GM19238 (cell line): Measurements from ENCODE around the gene DHRS11.
"Not testable (repeated sequence)": the region's sequence is repeated elsewhere in the genome, so short reads cannot be mapped to it uniquely, and the experiment has no call there.

ENCODE experiments used
- DNase-seq: peaks from one replicate; pipeline ENCODE4 v3.0.0; 2011; ENCODE audit warnings: low spot score; ENCODE audit not compliant: insufficient read length

The DHRS11 gene

DNA sequence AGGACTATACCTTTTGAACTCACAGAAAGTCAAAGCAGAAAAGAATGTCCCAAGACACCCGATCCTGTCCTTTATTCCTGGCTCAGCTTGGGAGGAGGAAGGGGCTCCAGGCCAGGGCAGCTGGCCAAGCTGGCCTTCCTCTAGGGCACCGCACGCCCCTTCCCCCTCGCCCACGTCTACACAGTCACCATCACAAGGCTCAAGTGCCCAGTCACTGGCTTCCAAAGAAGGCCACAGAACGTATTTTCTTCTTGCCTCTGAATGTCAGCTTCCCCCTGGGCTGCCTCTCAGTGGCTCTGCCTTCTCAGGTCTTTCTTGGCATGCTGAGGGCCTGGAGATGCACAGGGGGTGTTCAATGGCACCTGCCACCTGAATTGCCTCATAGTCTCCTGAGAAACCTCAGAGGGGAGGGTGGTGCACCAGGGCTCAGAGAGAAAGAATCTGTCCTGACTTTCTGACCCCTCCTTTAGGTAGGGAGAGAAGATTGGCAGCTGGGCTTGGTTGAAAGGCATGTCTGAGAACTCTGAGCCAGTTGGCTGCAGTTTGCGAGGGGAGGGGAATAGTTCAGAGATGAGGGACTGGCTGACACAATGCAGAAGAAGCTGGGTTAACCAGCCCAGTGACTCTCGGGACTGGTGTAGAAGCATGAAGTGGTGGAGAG is 2.1 kb downstream of the DHRS11 start:
- no peak for DNase-seq

DNA sequence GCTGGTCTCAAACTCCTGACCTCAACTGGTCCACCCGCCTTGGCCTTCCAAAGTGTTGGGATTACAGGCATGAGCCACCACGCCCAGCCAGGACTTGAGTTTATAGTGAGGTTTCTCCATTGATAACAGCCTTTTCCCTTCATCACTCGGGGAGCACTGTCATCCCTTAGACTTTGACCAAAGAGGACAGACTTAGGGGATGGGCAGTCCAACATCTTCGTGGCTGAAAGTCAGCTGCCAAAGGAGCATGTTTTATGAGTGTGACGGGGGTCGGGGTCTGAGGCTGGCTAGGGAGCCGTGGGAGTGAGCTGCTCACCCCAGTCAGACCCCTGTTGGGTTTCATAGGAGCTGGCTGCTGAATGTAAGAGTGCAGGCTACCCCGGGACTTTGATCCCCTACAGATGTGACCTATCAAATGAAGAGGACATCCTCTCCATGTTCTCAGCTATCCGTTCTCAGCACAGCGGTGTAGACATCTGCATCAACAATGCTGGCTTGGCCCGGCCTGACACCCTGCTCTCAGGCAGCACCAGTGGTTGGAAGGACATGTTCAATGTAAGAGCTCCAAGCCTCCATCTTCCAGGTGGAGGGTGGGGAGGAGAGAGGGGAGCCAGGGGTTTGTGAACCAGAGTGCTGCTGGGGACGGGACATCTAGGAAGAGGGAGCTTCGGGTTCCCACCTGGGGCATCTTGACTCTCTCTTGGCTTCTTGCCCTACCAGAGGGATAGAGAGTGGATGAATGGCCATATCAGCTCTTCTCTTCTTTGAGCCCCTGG is 3.1 kb downstream of the DHRS11 start:
- DNase-seq: no peak

DNA sequence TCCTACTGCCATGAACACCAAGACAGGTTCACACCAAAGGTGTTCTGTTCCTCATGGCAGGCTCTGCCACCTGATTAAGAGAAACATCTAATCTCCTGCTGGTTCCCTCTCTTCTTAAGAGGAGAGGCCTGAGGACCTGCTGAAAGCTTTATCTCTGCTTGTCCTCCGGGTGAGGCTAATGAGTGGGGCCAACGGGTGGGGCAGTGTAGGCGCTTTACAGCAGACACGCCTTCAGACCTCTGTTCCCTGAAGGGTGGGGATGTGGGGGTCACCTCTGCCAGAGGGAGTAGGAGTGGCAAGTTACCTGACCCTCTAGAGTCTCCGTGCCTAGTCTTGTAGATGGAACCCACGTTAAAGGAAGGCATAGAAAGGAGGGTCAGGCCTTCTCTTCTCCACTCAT is 5.5 kb downstream of the DHRS11 start:
- DNase-seq: no peak

DNA sequence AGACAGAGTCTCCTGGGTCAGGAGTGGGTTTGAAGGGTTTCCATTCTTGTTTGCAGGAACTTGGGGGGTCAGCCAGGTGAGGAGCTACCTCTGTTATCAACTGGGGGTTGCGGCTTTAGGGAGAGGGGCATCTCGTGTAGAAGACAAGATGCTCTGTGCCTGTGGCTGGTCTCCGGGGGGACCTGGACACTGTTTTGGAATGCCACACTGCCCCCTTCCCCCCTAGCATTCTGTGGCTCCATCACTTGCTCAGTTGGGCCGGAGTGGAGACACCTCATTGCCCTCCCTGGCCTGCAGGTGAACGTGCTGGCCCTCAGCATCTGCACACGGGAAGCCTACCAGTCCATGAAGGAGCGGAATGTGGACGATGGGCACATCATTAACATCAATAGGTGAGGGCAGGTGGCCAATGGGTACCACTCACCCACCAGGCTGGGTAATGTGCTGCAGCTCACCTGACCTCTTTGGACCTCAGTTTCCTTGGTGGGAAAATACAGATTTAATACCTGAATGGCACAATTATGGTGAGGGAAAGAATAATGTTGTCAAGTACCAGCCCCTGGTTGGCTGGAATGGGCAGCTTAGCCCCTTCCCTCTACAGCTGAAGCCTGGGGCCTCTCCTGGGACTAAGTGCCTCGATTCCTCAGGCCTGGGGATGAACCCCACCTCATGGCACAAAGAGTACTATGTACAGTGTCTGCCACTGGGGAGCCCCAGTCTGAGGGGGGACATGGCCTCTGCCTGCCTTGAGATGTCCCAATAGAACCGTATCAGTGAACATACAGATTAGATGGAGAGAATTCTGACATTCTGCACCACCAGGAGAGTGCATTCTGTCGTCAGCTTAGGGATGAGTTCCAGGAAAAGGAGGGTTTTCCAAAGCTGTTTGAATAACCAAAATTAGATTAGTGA is 6.4 kb downstream of the DHRS11 start:
- no peak for DNase-seq

DNA sequence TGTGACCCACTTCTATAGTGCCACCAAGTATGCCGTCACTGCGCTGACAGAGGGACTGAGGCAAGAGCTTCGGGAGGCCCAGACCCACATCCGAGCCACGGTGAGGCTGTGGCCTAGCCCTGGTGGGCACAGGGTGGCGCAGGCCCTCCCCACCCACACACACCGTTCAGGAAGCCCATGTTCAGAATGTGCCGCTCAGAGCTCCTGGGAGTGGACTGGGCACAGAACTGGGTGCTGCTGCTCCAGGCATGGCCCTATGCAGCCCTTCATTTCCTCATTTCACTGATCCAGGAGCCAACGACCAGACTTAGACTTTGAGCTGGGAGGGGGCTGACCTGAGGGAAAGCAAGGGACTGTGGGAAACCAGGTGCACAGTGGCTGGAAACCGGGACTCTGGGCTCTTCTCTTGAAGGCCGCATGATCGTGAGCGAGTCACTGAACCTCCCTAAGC is 7.3 kb downstream of the DHRS11 start:
- no peak for DNase-seq

DNA sequence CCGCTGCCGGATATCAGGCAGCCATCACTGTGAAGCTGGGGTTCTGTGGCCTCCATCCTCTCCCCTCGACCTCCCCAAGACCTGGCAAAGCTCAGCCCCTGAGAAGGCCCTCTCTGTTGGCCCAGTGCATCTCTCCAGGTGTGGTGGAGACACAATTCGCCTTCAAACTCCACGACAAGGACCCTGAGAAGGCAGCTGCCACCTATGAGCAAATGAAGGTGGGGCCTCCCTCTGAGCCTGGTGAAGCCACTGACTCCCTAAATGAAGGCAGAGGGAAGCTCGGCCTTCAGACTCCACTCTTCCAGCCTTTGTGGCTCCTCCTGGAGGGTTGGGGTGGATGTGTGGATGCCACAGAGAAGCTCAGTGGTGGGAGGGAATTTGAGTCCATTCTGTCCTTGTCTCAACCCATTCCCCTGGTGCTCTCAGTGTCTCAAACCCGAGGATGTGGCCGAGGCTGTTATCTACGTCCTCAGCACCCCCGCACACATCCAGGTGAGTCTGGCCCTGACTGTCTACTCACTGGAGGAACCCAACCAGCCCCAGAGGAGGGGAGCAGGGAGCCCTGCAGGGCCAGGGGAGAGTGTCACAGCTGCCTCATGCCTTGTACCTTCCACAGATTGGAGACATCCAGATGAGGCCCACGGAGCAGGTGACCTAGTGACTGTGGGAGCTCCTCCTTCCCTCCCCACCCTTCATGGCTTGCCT is 8.0 kb downstream of the DHRS11 start:
- no peak for DNase-seq

DNA sequence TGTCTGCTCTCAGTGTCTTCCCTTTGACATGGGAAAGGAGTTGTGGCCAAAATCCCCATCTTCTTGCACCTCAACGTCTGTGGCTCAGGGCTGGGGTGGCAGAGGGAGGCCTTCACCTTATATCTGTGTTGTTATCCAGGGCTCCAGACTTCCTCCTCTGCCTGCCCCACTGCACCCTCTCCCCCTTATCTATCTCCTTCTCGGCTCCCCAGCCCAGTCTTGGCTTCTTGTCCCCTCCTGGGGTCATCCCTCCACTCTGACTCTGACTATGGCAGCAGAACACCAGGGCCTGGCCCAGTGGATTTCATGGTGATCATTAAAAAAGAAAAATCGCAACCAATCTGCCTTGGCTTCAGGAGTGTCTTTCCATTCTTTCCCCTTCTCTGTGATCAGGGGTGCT is 8.8 kb downstream of the DHRS11 start:
- DNase-seq: no peak

DNA sequence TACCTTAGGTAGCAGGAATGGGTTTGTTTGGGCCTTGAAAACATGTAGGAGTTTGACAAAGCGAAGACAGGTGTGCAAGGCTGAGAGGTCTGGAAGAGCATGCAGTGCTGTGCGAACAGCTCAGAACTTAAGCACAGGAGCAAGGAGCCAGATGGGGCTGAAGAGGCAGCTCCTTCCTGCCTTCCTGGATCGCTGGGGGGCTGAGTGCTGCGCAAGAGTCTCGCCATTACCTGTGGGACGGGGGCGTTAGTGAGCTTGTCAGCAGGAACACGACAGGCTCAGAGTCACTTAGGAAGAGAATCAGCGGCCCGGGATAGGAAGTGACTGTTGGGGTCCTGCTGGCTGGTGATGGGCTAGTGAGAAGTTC is 9.2 kb downstream of the DHRS11 start:
- no peak for DNase-seq

DNA sequence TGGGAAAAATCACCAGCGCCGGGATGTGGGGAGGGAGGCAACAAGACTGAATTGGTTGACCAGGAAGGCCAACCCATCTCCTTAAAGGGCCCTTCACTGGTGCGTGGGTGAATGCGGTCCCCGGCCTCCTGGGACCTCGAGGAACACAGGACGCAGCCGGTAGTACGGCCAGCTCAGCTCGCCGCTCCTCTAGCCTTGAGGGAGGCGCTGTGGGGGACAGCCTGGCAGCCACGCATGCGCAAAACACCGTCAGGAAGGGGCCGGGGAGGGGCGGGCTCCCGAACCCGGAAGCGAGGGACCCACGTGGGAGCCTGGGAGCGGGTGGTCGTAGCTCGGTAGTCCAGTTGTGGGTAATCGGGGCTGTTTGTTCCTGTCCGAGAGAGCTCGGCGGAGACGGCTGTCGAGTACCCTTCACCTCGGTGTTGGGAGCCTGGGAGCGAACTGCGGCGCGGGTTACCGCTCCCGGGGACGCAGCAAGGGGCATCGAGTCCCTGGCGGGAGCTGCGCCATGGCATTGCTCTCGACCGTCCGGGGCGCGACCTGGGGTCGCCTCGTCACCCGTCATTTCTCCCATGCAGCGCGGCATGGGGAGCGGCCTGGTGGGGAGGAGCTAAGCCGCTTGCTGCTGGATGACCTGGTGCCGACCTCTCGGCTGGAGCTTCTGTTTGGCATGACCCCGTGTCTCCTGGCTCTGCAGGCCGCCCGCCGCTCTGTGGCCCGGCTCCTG is 9.8 kb downstream of the DHRS11 start, which contains the start of gene MRM1:
MRM1 (plus strand) TSS at position 281 of the 727 bp plus-strand sequence; CDS start at position 509, 228 bp downstream.
- peak; percentile 91 for DNase-seq

DNA sequence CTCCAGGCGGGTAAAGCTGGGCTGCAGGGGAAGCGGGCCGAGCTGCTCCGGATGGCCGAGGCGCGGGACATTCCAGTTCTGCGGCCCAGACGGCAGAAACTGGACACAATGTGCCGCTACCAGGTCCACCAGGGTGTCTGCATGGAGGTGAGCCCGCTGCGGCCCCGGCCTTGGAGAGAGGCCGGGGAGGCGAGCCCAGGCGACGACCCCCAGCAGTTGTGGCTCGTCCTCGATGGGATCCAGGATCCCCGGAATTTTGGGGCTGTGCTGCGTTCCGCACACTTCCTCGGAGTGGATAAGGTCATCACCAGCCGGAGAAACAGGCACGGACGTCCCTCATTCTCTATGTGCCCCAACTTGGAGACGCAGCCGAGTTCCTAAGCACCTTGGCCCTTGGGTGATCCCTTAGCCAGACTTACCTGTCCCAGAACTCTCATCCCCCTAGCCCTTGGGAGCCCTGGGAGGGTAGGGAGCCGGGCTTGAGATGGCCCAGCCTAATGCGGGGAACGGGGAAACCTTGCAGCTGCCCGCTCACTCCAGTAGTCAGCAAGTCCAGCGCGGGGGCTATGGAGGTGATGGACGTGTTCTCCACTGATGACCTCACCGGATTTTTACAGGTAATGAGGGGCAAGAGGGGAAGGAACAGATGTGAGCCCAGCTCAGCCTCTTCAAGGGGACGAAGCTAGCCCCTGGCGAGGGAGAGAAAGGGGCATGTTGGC is 10.5 kb downstream of the DHRS11 start:
- DNase-seq: no peak

DNA sequence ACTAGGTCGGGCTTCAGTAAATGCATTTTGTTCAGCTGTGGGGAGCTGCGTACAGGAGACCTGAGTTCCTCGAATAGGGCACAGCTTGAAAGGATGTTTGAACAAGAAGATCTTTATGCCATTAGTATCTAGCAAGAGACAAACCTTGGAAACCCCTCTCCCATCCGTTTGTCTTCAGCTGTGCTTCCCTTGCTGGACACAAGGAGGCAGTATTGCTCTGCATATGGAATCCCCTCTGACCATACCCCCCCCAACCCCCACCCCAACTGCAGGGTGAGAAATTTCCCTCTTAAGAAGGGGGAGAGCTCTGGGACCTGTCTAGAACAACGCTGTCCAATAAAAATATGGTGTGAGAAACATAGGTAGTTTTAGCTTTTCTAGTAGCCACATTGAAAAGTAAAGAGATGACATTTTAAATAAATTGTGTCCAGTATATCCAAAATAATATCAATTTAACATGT is 11.3 kb downstream of the DHRS11 start:
- DNase-seq: peak; percentile 69

DNA sequence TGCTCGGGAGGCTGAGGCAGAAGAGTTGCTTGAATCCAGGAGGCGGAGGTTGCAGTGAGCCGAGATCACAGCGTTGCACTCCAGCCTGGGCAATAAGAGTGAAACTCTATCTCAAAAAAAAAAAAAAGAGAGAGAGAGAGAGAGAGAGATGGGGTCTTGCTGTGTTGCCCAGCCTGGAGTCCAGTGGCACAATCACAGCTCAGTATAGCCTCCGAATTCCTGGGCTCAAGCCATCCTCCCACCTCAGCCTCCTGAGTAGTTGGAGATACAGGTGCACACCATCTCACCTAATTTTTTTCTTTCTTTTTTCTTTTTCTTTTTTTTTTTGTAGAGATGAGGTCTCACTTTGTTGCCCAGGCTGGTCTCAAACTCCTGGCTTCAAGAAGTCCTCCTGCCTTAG is 13.3 kb downstream of the DHRS11 start:
- DNase-seq: not testable (repeated sequence)

DNA sequence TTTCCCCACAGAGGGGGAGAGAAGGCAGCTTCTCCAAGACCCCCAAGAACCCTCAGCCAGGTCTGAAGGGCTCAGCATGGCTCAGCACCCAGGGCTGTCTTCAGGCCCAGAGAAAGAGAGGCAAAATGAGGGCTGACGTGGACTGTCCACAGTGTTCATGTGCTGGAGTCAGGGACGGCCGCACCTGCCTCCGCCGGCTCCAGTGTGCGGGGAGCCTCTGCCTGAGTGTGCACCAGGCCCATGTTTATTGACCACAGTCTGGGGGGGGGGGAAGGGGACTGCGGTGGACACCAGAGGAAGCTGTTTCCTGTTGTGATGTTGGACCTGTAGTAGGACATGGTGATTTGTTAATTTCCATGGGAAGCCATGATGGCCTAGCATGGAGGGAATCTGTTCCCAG is 16.6 kb downstream of the DHRS11 start:
- DNase-seq: no peak

DNA sequence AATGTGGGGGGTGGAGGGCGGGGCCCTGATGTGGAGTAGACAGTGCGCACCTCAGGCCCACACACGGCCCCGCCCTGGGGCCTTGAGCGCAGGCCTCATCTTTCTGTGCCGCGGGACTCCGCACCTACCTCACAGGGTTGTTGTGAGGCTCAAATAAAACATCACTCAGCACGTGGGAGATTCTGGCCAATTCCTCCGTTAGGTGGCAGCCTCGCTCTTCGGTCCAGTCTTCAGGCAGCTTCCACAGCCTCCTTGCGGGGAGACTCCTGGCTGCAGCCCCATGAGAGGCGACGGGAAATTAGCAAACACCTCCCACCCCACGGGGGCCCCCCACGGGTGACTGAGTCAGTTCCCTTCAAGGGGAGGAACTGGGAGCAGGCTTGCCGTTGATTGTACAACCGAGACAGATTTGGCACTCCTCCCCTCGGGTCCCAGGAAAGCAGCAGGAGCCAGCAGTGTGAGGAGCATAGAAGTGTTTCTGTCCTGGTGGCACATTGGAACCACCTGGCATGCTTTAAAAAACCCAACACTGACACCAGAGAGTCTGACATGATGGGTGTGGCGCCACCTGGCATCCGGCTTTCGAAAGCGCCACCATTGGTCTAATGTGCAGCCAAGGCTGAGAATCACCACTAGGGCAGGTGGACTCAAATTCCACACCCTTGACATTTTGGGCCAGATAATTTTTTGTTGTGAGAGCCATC is 17.3 kb downstream of the DHRS11 start:
- DNase-seq: no peak

DNA sequence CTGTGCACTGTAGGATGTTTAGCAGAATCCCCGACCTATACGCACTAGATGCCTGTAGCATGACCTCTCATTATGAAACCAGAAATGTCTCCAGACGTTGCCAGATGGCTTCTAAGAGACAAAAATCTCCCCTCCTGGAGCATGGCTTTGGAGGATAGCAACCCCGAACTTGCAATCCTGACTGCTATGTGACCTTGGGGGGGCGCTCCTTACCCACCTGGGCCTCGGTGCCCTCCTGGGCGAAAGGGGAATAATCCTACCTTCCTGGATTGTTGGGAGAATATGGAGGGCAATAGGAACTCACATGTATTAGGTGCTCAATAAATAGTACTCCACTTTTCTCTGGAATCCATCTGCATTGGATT is 17.8 kb downstream of the DHRS11 start:
- DNase-seq: no peak

DNA sequence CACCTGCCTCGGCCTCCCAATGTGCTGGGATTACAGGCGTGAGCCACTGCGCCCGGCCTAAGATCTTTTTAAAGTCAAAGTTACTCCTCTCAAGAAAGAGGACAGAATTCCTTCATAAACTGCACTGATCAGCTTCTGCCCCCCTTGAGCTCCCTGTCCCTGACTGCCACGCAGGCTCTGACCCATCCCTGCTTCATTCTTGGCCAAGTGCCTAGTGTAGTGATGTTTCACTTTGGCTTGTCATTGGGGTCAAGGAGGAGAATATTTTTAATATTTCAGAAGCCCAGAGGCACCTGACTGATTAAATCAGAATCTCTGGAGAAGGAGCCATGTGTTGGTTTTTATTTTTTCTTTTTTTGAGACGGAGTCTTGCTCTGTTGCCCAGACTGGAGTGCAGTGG is 18.8 kb downstream of the DHRS11 start:
- DNase-seq: no peak

DNA sequence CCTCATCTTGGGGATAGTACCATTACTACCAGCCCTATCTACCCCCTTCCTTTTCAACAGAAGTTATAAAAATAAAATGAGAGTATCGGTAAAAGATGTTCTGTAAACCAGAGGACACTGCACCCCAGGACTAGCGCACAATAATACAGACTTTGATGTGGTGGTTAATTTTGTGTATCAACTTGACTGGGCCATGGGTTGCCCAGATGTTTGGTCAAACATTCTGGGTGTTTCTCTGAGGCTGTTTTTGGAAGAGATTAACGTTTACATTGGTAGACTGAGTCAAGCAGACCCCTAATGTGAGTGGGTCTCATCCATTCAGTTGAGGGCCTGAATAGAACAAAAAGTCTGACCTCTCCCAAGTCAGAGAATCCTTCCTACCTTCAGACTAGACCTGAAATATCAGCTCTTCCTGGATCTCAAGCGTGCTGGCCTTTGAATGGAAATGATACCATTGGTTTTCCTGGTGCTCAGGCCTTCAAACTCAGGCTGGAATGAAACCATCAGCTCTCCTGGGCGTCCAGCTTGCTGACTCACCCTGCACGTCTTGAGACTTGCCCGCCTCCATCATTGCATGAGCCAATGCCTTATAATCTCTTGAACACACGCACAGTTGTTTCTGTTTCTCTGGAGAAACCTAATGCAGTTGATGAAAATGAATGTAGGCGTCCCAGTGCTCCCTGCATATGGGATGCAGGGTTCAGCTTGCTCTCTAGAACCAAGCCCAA is 19.8 kb downstream of the DHRS11 start:
- no peak for DNase-seq

DNA sequence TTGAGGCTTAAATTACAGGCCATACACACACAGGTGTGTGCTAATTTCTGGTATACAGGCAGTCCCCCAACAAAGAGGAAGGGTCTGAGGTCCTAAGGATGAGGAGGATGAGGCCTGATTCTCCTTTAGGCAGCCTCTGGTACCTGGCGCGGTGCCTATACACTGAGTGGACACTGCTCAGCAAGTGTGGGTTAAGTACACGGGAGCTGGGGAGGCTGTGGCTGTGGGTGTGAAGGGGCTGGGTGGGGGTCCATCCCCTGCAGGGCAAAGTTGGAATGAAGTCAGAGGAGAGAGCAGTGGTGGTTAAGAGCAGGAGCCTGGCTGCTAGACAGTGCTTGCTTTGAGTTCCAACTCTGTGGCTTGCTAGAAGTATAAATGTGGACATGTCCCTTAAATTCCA is 20.6 kb downstream of the DHRS11 start:
- no peak for DNase-seq

DNA sequence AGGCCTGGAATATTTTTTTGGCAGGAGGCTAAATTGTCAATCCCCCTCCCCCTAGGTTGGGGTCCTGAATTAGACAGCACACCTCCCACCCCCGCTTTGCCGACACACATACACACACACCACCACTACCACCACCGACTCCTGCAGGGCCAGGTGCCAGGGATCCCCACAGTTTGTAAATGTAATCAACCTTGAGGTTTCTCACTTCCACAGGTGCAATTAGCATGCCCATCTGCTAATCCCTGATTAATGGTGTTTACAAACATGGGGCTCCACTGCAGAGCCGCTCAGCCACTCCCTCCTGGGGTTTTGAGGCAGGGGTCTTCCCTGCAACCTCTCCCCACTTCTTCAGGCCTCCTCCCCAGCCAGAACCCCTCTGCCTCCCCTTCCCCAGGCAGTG is 21.5 kb downstream of the DHRS11 start:
- DNase-seq: no peak
